GM19324 (cell line): ENCODE measurements around the gene SHD.
"Not testable (repeated sequence)": the region's sequence is repeated elsewhere in the genome, so short reads cannot be mapped to it uniquely, and the experiment has no call there.

ENCODE experiments used
- ATAC-seq: cut with Tn5 transposase; IDR thresholded peaks from one replicate; pipeline ENCODE4 v1.9.1; 2021; ENCODE audit warnings: mild to moderate bottlenecking, moderate library complexity; ENCODE audit not compliant: unreplicated experiment, low FRiP score

Gene SHD

DNA sequence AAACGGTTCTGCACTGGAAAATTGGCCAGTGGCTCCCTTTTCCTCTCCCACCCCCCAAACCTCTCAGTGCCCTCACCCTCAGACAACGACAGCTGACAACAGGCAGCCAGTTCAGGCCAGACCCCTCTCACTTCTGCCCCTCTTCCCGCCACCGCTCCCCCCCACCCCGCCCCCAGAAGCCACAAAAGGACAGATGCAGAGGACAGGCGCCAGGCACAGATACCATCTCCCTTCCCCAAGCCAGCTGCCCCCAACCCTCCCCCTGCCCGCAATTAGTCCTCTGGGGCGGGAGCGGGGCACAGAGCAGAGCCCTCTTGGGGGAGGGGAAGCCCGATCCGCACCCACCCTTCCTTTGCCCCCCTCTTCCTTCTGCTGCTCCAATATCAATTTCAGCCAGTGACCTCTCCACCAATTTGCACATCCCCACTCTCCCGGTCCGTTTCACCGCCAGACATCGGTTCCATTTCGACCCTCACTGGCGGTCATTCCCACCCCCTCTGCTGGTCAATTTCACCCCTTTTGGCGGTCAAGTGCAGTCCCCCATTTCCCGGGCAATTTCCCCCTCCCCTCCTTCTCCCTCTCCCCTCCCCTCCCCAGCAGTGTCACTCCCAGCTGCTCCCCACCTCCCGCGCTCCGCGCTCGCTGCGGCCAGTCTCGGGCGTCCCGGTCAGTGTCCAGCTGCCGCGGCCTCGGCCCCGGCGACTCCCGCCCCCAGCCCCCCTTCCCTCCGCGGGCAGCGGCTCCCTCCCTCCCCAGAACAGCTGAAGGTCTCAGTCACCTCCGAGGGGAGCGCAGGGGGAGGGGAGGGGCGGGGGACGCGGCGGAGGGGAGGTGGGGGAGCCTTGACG, at the start of gene SHD:
TSS of gene SHD (plus strand) at position 848 of the 848 bp plus-strand sequence. CDS start 798 bp downstream, outside the sequence.
- no peak for ATAC-seq

- ATAC-seq: not testable (repeated sequence)
Measured at GRCh38 chr19:4230237-4230636, 48.8 kb upstream of the SHD start.

GRCh38 chr19:4231521-4231920, 47.5 kb upstream of the SHD start:
- not testable (repeated sequence) for ATAC-seq

GRCh38 chr19:4232139-4232538, 46.9 kb upstream of the SHD start:
- not testable (repeated sequence) for ATAC-seq

GRCh38 chr19:4232614-4233281, 46.3 kb upstream of the SHD start:
- no peak for ATAC-seq

- no peak for ATAC-seq
Measured at GRCh38 chr19:4233282-4233853, 45.7 kb upstream of the SHD start.

- no peak for ATAC-seq
Measured at GRCh38 chr19:4234142-4234861, 44.8 kb upstream of the SHD start.

DNA sequence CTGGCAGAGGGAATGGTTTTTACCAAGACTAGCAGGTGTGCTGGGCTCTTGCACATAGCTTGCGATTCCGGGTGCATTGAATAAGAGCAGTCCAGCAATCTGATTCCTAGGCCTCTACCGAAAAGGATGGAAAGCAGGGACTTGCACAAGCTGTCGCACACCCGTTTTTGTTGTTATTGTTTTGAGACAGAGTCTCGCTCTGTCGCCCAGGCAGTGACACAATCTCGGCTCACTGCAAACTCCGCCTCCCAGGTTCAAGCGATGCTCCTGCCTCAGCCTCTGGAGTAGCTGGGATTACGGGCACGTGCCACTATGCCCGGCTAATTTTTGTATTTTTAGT, 44.2 kb upstream of the SHD start:
- ATAC-seq: no peak

DNA sequence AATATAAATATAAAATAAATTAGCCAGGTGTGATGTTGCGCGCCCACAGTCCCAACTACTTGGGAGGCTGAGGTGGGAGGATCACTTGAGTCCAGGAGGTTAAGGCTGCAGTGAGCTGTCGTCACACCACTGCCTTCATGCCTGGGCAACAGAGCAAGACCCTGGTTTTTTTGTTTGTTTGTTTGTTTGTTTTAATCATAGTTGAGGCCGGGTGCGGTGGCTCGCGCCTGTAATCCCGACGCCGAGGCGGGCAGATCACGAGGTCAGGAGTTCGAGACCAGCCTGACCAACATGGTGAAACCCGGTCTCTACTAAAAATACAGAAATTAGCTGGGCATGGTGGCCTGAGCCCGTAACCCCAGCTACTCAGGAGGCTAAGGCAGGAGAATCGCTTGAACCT, 41.6 kb upstream of the SHD start:
- not testable (repeated sequence) for ATAC-seq

DNA sequence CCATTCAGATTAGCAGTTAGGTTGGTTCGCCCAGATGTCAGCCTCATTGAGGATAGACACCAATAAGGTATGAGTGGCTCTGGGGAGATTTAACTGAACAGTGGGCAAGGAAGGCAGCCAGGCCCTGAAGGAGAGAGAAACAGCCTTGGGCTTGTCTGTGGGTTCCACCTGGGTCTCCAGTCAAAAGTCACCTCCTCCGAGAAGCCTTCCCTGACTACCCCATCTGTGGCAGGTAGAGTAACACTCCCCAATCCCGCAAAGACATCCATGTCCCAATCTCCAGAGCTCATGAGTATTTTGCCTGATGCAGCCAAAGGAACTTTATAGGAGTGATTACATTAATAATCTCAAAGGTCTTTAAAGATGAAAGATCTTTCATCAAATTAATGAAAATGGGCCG, 40.2 kb upstream of the SHD start:
- no peak for ATAC-seq

- no peak for ATAC-seq
Measured at GRCh38 chr19:4241824-4242430, 37.1 kb upstream of the SHD start.

GRCh38 chr19:4245938-4246337, 33.1 kb upstream of the SHD start:
- ATAC-seq: not testable (repeated sequence)

DNA sequence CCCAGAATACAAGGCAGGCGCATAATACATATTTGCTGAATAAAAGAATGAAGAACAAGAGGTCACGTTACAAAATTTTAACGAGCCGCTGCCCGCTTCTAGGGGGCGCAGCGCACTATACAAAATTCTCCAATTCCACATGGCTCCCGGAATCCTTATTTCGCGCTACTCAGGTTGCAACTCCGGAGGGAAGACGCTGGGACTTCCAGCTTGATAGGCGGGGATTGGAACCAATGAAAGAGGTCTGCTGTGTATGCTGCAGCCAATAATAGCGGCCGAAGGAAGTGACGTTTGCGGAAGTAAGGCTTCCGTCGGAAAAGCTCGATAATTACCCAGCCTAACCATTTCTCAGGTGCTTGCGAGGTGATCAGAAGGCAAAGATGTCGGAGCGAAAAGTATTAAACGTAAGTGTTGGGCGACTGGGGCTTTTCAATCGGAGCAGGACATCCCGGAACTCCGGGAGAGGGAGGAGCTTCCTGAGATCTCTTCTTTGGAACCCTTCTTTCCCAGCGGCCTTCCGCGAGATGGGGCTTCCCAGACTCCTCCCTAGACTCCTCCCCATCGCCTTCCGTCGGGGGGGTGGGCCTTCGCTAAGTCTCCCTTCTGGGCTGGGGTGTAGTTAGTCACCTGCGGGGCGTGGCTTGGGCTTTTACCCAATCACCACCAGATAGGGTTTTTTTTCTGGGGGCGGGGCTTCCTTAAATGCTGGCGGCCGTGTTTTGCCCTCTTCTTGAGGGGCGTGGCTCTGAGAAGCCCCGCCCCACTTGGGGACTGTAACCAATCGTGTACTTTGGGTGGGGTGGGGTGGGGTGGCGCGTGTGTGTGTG, 32.1 kb upstream of the SHD start, which contains the start of gene YJU2:
TSS of gene YJU2 (plus strand) at position 314 of the 827 bp plus-strand sequence. CDS start at position 381, 67 bp downstream.
- ATAC-seq: peak; percentile 84

DNA sequence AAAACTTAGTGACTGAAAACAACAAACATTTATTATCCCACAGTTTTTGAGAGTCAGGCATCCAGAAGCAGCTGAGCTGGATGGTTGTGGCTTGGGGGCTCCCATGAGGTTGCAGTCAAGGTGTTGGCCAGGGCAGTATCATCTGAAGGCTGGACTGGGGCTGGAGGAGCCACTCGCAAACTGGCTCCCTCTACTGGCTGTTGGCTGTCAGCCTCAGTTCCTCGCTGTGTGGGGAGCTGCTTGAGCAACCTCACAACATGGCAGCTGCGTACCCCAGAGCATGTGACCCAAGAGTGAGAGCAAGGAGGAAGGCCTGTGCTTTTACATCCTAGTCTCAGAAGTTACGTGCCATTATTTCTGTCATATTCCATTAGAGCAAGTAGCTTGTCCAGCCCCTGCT, 22.5 kb upstream of the SHD start:
- no peak for ATAC-seq

- ATAC-seq: no peak
Measured at GRCh38 chr19:4257025-4257424, 22.0 kb upstream of the SHD start.

- no peak for ATAC-seq
Measured at GRCh38 chr19:4258181-4258580, 20.9 kb upstream of the SHD start.

- no peak for ATAC-seq
Measured at GRCh38 chr19:4260613-4261191, 18.4 kb upstream of the SHD start.

GRCh38 chr19:4264812-4265211, 14.3 kb upstream of the SHD start:
- ATAC-seq: no peak
